Lower leg skin (tissue), 4 donors: Measurements from ENCODE around the gene SLC25A10. TPM values are rescaled to one million over a fixed set of nuclear protein-coding genes. Genes with fewer than 3 reads are reported as not detected.

Source experiments
- DNase-seq, 2 donors: peaks; one replicate each; pipeline ENCODE4 v3.0.0-alpha.2; 2019; ENCODE audit warnings: low spot score in 2 of 2
- H3K4me3 ChIP-seq: fragments of 200-600 bp; sonication (generic); 2 replicates; pipeline ENCODE4 v1.5.1; 2017; ENCODE audit warnings: mild to moderate bottlenecking, low read depth; ENCODE audit not compliant: poor library complexity, severe bottlenecking
- CTCF ChIP-seq, 3 donors: fragments of 450-650 bp; IDR thresholded peaks; one replicate each; pipeline ENCODE4 v1.5.1; 2016; ENCODE audit warnings: antibody characterized with exemption in 3 of 3, mild to moderate bottlenecking in 3 of 3, moderate library complexity in 2 of 3
- POLR2A ChIP-seq, 2 donors: fragments of 450-650 bp; IDR thresholded peaks; one replicate each; pipeline ENCODE4 v1.6.1; 2016 to 2017; ENCODE audit warnings: antibody characterized with exemption in 2 of 2, mild to moderate bottlenecking in 1 of 2, moderate library complexity in 1 of 2
- WGBS, 2 donors: methylation state at CpG; one replicate each; pipeline ENCODE4 v1.1.5; 2018; 5-methylcytosine and 5-hydroxymethylcytosine counted together
- intact Hi-C: fragments of 100-400 bp; cut with DNase I; formaldehyde crosslinking; loops from one replicate; pipeline ENCODE4 v1.15.0; 2023; ENCODE audit warnings: low total_unique reads
- total RNA-seq, 4 donors: library from RNA; depleted of rRNA; stranded (reverse); fragments of >200 nt; gene quantifications; one replicate each; pipeline ENCODE4 v1.1.0, GENCODE V29; 2016

SLC25A10 gene
- total RNA-seq, 4 donors from 2014 or later, result 23.4 to 30.6 (median 25.9) TPM

GRCh38 chr17:81715107-81715871 is 3.2 kb downstream of the SLC25A10 start:
- intact Hi-C loops, result no loop called here
- no peak overlapping the region for H3K4me3 ChIP-seq
- WGBS, 2 donors, result 92 to 97% methylated on average over 6 to 27 of the region's 32 CpGs
- DNase-seq, result no peak
- TF ChIP-seq CTCF (IDR thresholded peaks at IDR 0.05), result no peak
- no peak for TF ChIP-seq POLR2A (IDR thresholded peaks at IDR 0.05)

- no peak for DNase-seq
- no peak overlapping the region for H3K4me3 ChIP-seq
- 82 to 86% methylated on average over 28 to 29 of the region's 43 CpGs for WGBS, 2 donors
- intact Hi-C loops, result no loop called here
- TF ChIP-seq CTCF (IDR thresholded peaks at IDR 0.05), result no peak
- TF ChIP-seq POLR2A (IDR thresholded peaks at IDR 0.05), result no peak
Observed at GRCh38 chr17:81715872-81716673, 4.0 kb downstream of the SLC25A10 start.

GRCh38 chr17:81716674-81716996 is 4.6 kb downstream of the SLC25A10 start:
- TF ChIP-seq POLR2A (IDR thresholded peaks at IDR 0.05) (no peak), CTCF (IDR thresholded peaks at IDR 0.05) (no peak)
- no peak for DNase-seq
- H3K4me3 ChIP-seq, result no peak overlapping the region
- intact Hi-C loops, result no loop called here
- whole genome bisulfite sequencing, 2 donors, result 92 to 93% methylated on average over 5 to 8 of the region's 12 CpGs

- no peak overlapping the region for H3K4me3 ChIP-seq
- no peak for DNase-seq
- 98% methylated on average over 22 to 25 of the region's 25 CpGs for WGBS, 2 donors
- intact Hi-C loops, result no loop called here
- TF ChIP-seq CTCF (IDR thresholded peaks at IDR 0.05) (no peak), POLR2A (IDR thresholded peaks at IDR 0.05) (no peak)
Observed at GRCh38 chr17:81717049-81717765, 5.1 kb downstream of the SLC25A10 start.

- no peak overlapping the region for H3K4me3 ChIP-seq
- WGBS, 2 donors, result 83 to 91% methylated on average over 6 to 9 of the region's 9 CpGs
- no peak for DNase-seq
- intact Hi-C loops, result no loop called here
- no peak for TF ChIP-seq POLR2A (IDR thresholded peaks at IDR 0.05)
- no peak for TF ChIP-seq CTCF (IDR thresholded peaks at IDR 0.05)
Observed at GRCh38 chr17:81717766-81718089, 5.6 kb downstream of the SLC25A10 start.
